ENCODE results near the gene ZC3H14.

The ZC3H14 gene

DNA sequence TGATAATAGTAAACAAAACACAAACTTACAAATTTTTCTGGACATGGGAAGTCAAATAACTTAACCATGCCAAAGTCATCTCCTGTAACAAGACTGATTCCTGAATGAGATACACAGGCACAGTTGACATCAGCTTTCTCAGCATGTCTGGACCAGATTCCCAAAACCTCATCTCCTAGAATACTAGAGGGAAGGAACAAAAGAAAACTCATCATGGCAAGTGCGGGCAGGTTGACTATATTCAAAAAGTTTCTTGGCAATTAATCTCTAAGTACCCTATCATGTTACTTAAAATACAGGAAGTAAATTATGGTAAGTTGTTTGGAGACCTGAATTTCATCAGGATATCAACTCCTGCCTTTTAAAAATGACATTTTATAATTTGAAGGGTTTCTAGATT is 53.9 kb downstream of the ZC3H14 start:
- H3K27ac ChIP-seq = no peak overlapping the region
- no peak overlapping the region for H3K4me3 ChIP-seq (ENCODE audit: low read depth in 1 of 2, low read length in 1 of 2)
- no peaks in the 10 kb centered on the region for H3K9me3 ChIP-seq
- no peaks in the 10 kb centered on the region for H3K27me3 ChIP-seq
- peaks cover 13% of the 10 kb centered on the region for H3K36me3 ChIP-seq
- no peaks in the 10 kb centered on the region for H3K4me1 ChIP-seq (ENCODE audit: control insufficient read depth in 1 of 2, insufficient read depth in 1 of 2, low read depth in 1 of 2, low read length in 1 of 2)
- TF ChIP-seq, protein P1, sequence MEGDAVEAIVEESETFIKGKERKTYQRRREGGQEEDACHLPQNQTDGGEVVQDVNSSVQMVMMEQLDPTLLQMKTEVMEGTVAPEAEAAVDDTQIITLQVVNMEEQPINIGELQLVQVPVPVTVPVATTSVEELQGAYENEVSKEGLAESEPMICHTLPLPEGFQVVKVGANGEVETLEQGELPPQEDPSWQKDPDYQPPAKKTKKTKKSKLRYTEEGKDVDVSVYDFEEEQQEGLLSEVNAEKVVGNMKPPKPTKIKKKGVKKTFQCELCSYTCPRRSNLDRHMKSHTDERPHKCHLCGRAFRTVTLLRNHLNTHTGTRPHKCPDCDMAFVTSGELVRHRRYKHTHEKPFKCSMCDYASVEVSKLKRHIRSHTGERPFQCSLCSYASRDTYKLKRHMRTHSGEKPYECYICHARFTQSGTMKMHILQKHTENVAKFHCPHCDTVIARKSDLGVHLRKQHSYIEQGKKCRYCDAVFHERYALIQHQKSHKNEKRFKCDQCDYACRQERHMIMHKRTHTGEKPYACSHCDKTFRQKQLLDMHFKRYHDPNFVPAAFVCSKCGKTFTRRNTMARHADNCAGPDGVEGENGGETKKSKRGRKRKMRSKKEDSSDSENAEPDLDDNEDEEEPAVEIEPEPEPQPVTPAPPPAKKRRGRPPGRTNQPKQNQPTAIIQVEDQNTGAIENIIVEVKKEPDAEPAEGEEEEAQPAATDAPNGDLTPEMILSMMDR (IDR thresholded peaks at IDR 0.05) = no peak

DNA sequence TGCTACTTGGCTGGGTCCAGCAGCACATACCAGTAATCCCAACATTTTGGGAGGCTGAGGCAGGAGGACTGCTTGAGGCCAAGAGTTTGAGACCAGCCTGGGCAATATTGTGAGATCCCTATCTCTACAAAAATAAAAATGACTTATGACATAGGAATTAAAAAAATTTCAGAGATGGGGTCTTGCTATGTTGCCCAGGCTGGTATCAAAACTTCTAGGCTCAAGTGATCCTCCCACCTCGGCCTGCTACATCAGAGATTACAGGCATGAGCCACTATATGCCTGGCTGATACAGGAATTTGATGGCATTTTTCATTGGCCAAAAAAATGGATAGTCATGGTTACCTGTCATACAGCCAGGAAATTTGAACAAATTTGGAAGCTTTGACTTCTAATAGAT is 54.6 kb downstream of the ZC3H14 start:
- Histone ChIP-seq H3K36me3 (peaks cover 5% of the 10 kb centered on the region), H3K9me3 (no peaks in the 10 kb centered on the region), H3K27ac (no peak overlapping the region), H3K4me3 (ENCODE audit: low read depth in 1 of 2, low read length in 1 of 2) (no peak overlapping the region), H3K27me3 (no peaks in the 10 kb centered on the region), H3K4me1 (ENCODE audit: control insufficient read depth in 1 of 2, insufficient read depth in 1 of 2, low read depth in 1 of 2, low read length in 1 of 2) (no peaks in the 10 kb centered on the region)
- TF ChIP-seq, protein P1 (IDR thresholded peaks at IDR 0.05) = no peak

DNA sequence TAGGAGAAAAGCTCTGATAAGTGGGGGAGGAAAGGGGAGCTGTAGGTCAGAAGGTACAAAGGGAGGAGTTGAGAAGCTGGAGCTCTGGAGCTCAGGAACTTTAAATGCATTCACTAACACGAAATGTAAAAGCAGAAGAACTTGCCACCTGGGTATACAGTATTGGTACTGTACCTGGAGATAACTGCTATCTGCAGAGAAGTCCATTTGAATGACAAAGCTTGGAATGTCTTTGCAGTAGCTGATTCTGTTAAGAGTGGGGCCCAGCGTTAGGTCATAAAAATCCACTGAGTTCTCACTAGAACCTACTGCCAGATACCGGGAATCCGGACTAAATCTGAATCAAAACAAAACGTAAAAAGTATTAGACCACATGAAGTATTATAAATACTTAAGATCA is 55.6 kb downstream of the ZC3H14 start:
- H3K9me3 ChIP-seq = no peaks in the 10 kb centered on the region
- H3K4me1 ChIP-seq (ENCODE audit: control insufficient read depth in 1 of 2, insufficient read depth in 1 of 2, low read depth in 1 of 2, low read length in 1 of 2) = no peaks in the 10 kb centered on the region
- H3K27ac ChIP-seq = no peak overlapping the region
- no peaks in the 10 kb centered on the region for H3K27me3 ChIP-seq
- peaks cover 4% of the 10 kb centered on the region for H3K36me3 ChIP-seq
- no peak overlapping the region for H3K4me3 ChIP-seq (ENCODE audit: low read depth in 1 of 2, low read length in 1 of 2)
- TF ChIP-seq, protein P1 (IDR thresholded peaks at IDR 0.05) = no peak

DNA sequence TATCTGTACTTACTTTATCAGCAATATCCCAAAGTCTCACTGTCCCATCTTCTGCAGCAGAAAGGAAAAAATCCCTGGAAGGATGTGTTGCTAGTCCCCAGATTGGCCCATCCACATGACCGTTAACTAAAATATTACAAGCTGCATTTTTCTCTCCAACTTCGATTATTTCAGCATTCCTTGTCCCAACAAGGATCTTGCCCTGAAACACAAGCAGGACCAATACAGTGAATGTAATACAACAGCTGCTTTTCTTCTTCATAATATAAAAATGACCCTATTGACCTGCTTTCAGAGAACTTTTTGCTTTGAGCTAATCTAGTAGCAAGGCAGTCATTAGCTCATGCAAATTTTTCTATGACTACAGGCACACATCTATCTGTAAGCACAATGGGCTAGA is 58.3 kb downstream of the ZC3H14 start:
- no peak overlapping the region for H3K4me3 ChIP-seq (ENCODE audit: low read depth in 1 of 2, low read length in 1 of 2)
- H3K4me1 ChIP-seq (ENCODE audit: control insufficient read depth in 1 of 2, insufficient read depth in 1 of 2, low read depth in 1 of 2, low read length in 1 of 2) = no peaks in the 10 kb centered on the region
- no peaks in the 10 kb centered on the region for H3K27me3 ChIP-seq
- peaks cover under 1% of the 10 kb centered on the region for H3K36me3 ChIP-seq
- no peak overlapping the region for H3K27ac ChIP-seq
- TF ChIP-seq, protein P1 (IDR thresholded peaks at IDR 0.05) = no peak
- H3K9me3 ChIP-seq = no peaks in the 10 kb centered on the region

DNA sequence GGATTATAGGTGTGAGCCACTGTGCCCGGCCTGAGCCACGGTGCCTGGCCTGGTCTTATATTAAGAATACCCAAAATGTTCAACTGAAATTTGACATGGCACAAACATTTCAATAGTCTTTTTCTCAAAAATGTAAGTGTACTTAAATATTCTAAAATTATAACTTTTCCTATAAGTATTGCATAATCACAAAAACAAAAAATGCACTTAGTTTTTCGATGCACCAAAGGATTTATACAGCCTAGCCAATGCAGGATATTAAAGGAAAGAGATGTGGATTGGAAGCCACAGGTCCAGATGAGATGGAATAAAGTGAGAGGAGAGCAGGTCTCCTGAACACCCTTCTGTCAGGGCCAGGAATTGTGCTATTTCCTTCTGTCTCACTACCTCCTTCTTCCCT is 62.8 kb downstream of the ZC3H14 start:
- Histone ChIP-seq H3K4me1 (ENCODE audit: control insufficient read depth in 1 of 2, insufficient read depth in 1 of 2, low read depth in 1 of 2, low read length in 1 of 2) (no peaks in the 10 kb centered on the region), H3K27me3 (no peaks in the 10 kb centered on the region), H3K4me3 (ENCODE audit: low read depth in 1 of 2, low read length in 1 of 2) (no peak overlapping the region), H3K36me3 (no peaks in the 10 kb centered on the region), H3K9me3 (no peaks in the 10 kb centered on the region), H3K27ac (no peak overlapping the region)
- TF ChIP-seq, protein P1 (IDR thresholded peaks at IDR 0.05) = no peak

DNA sequence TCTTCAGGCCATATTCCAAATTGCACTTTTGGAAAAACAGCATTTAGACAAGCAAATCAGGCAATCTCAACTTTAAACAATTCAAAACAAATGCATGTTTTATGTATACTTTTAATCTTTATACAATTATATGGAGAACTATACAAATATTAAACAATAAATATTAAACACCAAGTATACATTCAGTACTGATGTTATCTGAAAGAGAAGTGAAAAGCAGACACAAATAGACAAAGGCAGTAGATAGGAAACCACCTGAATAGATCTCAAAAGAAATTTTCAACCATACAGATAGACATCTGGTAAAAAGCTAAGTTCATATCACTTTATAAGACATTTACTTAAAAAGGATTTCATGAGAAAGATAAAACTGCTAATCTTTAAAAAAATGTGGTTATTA is 65.2 kb downstream of the ZC3H14 start:
- Histone ChIP-seq H3K27me3 (no peaks in the 10 kb centered on the region), H3K9me3 (no peaks in the 10 kb centered on the region), H3K36me3 (no peaks in the 10 kb centered on the region), H3K4me1 (ENCODE audit: control insufficient read depth in 1 of 2, insufficient read depth in 1 of 2, low read depth in 1 of 2, low read length in 1 of 2) (no peaks in the 10 kb centered on the region), H3K4me3 (ENCODE audit: low read depth in 1 of 2, low read length in 1 of 2) (no peak overlapping the region), H3K27ac (no peak overlapping the region)
- TF ChIP-seq, protein P1 (IDR thresholded peaks at IDR 0.05) = no peak

Measured in neutrophil (primary cell).